Activated T-cell treated with anti-CD3 and anti-CD28 coated beads for 48 hours (primary cell): Measurements from ENCODE around the gene LGR5.
"Not testable (repeated sequence)": the region's sequence is repeated elsewhere in the genome, so short reads cannot be mapped to it uniquely, and the experiment has no call there.

Experiments used
- DNase-seq: peaks from one replicate; pipeline ENCODE4 v3.0.0-alpha.2; 2020; ENCODE audit warnings: low read depth

The LGR5 gene

DNA sequence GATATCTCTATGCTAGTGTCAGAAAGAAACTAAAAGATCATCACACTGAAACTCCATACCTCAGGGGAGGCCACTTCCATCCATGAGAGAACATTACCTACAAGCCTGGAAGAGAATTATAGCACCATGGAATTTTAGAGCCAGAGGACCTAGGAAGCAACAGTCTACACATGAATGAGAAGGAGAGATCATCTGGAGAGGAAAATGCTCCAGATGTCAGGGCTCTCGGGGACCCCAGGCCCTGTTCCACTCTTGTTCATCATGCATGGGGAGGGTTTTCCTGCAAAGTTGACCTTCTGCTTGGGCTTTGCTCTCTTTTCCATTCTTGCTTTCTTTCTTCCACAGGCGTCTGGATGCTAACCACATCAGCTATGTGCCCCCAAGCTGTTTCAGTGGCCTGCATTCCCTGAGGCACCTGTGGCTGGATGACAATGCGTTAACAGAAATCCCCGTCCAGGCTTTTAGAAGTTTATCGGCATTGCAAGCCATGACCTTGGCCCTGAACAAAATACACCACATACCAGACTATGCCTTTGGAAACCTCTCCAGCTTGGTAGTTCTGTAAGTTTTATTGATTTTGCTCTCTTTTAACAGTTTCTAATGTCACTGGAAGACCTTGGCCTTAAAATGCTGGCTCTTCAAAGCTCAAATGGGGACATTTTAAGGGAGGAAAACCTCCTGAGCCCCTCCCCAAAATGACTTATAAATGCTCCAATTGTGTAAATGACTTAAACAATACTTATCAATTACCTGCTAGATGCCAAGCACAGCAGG, 113.3 kb downstream of the LGR5 start:
- DNase-seq, result no peak

DNA sequence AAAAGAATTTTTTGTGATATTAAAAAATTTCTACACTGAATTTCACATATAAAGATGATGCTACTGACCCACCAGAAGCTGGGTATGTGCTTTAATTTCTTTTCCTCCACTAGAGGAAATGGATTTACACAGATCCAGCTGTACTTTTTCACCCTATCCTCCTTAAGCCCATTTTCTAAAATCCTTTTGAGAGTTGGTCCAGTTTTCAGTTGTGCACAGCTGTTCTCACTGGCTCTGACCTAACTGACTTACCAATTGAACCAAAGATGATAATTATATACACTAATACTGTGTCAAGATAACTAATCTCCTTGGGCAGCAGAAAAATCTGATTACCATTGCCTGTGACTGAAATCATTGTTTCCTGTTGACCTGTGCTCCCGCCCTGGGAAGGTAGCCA, 115.6 kb downstream of the LGR5 start:
- DNase-seq, result no peak

DNA sequence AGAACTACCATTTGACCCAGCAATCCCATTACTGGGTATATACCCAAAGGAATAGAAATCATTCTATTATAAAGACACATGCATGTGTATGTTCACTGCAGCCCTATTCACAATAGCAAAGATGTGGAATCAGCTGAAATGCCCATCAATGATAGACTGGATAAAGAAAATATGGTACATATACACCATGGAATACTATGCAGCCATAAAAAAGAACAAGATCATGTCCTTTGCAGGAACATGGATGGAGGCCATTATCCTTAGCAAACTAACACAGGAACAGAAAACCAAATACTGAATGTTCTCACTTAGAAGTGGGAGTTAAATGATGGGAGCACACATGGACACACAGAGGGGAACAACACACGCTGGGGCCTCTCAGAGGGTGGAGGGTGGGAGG, 116.2 kb downstream of the LGR5 start:
- not testable (repeated sequence) for DNase-seq

DNA sequence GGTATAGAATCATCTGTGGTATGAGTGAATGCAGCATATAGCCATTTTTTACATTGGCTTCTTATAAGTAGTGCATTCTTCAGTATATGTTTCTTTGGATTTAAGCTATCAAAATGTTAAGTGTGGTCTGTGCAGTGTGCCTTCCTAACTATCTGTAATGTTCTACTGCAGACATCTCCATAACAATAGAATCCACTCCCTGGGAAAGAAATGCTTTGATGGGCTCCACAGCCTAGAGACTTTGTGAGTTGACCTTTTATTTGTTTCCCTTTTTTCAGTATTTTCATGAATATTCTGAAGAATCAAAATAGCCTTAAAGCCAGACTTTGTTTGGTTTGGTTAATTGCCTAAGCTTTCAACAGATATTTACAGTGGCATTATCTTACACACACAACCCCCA, 116.8 kb downstream of the LGR5 start:
- DNase-seq, result no peak

DNA sequence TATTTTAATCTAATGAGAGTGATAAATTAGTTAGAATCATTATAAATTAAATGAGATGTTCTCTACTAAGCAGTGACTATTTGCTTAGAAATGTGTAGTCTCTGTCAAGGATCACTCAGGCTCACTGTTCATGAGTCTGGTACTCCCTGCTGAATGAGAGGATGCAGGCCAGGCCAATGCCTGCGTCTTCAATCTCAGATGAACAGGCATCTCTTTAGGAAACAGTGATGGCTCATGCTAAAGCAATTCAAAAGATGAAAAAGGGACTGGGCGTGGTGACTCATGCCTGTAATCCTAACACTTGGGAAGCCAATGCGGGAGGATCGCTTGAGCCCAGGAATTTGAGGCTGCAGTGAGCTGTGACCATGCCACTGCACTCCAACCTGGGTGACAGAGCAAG, 117.3 kb downstream of the LGR5 start:
- no peak for DNase-seq

DNA sequence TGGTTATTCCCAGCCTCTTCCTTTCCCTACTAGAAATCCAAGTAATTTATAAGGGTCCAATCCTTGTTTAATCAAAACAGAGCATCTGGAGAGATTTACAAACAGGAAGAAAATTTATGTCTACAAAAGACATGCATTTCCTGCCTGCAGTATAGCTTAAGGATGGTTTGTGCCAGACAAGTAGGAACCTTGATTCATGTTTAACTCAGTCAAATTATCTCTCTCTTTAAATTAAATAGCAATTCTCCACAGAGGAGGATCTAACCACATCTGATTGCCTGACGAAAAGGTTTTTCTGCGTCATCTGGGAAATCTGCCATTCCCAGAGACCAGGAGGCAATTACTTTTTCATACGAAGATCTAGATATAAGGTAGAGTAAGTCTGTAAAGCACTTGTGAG, 118.8 kb downstream of the LGR5 start:
- DNase-seq, result no peak

DNA sequence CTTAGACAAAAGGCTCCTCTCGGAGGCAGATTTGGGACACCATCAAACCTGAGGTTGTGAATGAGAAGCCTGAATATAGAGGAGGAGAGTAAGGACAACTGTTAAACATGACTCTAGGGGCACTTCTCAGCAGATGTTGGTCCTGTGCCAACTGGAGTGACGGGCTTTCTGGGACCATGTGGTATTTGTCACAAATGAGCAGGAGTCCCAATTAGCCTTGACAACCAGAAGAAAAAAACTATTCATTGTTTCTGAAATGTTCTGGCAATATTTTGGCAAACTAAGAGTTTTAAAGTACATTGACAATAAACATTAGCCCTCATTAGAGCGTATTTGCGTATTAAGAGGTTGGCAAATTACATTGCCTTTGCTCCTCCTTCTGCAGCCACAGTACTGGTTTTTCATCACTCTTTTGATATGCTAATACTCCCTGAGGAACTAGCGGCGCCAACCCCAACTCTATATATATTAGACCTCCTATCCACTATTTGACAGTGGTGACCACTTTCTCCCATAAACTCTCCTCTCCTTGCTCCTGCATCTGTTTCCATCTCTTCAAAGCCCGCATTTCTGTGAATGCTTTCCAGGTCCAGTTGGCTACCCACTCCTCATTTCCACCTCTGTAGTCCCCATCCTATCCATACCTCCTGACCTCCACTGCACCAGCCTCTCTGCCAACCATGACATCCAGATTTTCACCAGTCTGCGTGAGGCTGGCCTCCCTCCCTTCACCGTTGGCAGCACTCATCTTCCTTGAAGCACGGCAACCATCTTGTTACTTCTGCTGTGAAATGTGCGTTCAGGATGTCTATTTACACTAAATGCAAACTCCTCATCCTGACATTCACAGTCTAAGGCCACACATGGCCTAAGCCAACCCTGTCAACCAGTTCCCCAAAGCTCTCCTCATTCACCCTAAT, 123.3 kb downstream of the LGR5 start:
- DNase-seq, result no peak

DNA sequence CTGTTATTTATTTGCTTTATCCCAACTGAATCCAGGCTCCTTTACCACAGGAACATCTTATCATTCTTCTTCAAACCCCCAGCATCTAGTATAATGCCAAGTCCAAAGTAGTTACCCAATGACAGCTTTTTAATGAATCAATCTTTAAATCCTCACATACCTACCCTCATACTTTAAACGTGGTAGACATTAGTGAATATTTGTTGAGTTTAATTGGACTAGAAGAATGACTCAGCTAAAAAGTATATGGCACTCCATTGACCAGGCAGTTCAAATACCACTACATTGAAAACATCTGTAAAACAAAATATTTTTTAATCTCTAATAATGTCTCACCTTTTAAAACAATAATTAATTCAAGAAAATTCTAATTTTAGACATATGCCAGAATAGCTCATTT, 125.9 kb downstream of the LGR5 start:
- DNase-seq, result no peak

DNA sequence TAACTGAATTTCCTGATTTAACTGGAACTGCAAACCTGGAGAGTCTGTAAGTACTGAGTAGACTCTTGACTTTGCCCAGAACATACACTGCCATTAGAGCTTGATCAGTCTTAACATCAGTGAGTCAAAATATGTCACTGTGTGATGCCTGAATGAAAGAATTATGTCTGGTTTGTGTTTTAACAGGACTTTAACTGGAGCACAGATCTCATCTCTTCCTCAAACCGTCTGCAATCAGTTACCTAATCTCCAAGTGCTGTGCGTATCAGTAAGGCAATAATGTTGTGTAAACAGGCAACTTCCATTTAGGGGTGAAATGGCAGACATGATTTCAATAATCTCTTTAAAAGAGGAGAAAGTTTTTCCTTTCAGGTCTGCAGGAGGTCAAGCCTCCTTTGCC, 127.1 kb downstream of the LGR5 start:
- no peak for DNase-seq

DNA sequence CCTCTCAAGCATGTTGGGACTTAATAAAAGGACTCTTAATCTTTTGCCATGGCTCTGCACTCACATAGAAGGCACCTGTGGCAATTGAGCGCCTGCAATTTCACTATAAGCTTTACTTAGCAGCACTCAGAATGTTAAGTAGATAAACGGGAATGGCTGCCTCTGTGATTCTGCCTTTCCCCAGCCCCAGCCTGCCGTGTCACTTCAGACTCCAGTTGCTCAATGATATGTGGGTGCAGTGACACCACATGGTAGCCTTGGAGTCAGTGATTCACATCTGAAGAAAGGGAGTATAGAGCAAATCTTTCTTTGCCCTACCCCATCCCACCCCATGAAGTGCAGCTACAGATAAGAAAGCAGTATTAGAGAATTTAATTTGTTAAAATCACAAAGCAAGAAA, 127.9 kb downstream of the LGR5 start:
- DNase-seq, result no peak

DNA sequence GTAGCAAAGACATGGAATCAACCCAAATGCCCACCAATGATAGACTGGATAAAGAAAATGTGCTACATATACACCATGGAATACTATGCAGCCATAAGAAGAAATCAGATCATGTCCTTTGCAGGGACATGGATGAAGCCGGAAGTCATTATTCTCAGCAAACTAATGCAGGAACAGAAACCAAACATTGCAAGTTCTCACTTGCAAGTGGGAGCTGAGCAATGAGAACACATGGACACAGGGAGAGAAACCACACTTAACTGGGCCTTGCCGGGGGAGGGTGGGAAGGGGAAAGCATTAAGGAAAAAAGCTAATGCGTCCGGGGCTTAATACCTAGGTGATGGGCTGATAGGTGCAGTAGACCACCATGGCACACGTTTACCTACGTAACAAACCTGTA, 130.3 kb downstream of the LGR5 start:
- DNase-seq, result not testable (repeated sequence)

DNA sequence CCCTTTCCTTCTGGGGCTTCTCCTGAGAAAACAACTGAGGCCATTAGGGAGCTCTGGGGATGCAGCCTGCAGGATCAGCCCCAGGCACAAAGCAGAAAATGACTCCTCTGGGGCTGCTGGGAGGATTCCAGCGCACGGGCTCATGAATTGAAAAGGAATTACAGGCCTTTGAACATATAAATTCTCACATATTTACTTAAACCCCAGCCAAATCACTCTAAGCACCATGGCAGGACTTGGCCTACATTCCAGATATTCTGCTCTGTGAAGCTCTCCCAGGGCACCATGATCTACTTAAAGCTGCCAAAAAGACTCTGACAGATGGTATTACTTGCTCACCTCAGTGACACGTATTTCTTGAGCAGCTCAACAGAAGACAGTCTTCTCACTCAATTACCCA, 136.9 kb downstream of the LGR5 start:
- no peak for DNase-seq

DNA sequence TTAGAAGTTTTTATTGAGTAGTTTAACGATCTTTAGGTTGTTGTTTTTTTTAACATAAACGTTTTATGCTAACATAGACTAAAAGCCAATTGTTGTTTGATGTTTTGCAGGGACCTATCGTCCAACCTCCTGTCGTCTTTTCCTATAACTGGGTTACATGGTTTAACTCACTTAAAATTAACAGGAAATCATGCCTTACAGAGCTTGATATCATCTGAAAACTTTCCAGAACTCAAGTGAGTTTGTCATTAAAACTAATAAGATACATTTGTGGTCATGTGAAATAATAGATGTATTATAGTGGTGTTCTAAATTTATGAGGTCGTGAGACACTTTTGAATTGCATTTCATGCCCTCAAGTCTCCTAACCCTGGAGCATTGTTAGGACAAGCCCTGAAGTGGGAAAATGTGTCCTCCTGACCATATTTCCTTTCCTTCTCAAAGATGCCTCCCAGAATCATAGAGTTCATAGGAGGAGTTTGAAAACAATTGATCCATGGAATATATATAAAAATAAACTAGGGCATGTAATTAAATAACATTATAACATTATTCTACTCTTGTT, 139.2 kb downstream of the LGR5 start:
- no peak for DNase-seq

DNA sequence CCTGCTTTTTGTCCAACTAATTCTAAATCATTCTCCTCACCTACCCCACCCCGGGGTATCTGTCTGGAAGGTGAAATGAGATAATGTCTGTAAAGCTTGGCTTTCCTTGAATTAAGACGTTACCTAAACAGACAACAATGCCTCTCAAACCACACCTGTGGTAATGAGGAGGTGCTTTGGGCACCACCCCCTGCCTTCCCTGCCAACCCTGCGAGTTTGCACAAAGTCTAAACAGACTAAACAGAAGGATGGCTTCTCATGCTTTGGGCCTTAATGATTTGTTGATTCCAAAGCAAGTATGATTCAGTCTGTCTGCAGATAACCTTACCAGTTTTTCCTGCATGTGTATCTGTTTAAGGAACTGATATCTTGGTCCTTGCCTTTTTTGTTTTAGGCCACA, 141.6 kb downstream of the LGR5 start:
- no peak for DNase-seq

DNA sequence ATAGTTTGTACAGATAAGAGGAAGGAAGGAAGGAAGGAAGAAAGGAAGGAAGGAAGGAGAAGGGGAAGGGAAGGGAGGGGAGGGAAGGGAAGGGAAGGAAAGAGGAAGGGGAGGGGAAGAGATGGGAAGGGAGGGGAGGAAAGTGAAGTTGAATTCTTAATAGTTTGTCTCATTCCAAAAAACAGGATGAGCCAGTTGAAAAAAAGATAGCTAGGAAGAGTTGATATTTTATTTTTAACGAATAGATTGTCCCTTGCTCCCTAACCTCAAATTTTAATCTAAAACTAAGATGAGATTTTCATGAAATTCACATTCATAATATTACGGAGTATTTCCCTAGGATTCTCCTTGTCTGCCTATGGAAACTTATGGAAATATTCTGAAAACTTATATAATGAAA, 143.3 kb downstream of the LGR5 start:
- DNase-seq, result no peak

DNA sequence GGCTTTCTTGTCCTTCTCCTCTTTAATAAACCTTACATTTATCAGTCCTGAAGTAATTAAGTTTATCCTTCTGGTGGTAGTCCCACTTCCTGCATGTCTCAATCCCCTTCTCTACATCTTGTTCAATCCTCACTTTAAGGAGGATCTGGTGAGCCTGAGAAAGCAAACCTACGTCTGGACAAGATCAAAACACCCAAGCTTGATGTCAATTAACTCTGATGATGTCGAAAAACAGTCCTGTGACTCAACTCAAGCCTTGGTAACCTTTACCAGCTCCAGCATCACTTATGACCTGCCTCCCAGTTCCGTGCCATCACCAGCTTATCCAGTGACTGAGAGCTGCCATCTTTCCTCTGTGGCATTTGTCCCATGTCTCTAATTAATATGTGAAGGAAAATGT, 144.8 kb downstream of the LGR5 start:
- no peak for DNase-seq

DNA sequence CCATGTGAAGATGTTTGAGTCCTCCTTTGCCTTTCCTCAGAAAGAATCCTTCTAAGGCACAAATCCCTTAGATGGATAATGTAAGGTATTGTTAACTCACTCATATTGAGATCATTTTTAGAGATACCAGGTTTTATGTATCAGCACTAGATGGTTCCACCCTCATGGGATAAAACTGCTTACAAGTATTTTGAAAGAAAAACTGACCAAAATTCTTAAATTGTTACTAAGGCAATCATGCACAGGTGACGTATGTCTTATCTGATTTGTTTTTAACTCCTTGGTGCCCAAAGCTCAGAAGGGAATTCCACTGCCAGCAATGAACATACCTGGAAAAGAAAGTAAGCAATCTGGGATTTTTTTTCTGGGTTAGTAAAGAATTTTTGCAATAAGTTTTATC, 145.6 kb downstream of the LGR5 start:
- DNase-seq, result no peak

DNA sequence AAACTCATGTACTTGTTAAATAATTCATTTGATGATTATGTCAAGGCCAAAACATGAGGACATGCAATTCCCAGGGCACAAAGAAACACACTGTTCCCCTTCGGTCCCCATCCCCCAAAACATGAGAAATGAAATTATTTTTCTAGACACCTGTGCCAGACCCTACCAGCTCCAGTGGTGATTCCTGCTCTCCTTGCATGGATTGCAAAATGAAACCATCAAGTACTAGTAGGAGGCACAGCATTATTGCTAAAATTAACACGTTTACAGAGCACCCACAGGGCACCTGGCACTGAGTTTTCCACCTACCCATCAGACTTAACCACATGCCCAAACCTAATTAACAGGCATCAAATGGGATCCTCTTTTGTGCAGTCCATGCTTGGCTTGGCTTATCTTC, 147.4 kb downstream of the LGR5 start:
- no peak for DNase-seq

DNA sequence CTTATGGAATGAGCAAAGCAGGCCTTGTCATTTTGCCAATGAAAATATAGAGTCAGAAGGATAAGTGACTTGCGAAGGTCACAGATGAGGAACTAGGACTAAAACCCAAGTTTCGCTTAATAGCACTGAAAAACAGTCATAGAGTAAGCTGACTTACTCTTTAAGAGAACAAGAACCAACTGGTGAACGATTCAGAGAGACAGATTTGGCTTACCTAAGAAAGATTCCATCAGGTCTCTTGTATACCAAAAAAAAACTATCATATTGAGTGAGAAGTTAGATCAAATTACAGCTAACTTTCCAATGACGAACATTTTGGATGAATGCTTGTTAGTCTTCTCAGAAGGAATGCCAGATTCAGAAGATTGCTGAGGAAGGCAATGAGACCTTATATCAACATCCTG, 149.9 kb downstream of the LGR5 start:
- no peak for DNase-seq

DNA sequence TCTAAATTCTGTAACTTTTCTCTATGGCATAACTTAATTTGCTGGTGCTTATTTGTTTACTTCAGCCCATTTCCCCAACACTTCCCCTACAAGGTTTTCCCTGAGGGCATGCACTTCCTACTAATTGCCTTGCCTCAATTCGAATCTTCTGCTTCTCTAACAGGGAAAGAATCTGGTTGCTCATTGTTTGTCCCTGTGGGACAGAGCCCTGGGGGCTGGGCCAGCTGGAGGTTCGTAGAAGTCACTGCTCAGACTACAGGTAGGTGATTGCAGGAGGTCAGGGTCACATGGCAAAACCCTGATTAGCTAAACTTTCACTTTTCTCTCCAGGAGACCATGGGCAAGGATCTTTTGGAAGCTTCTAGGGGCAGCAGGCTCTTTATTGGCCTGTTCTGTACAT, 152.0 kb downstream of the LGR5 start:
- no peak for DNase-seq

DNA sequence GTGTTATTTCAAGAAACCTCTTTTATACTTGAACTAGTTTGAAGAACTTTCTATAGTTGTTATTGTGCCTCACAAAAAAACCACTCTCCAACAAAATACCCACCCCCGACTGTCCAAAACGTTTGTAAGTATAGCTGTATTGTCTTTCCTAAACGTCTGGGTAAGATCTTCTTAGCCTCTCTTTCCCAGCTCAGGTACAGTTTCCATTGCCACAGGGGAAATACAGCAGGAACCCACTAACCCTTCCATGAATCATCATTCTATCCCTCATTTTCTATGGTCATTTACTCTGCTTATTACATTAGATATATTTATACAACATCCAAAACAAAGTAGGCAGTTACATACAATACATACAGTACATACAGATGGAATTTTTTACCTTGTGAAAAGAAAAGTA, 153.2 kb downstream of the LGR5 start:
- no peak for DNase-seq

DNA sequence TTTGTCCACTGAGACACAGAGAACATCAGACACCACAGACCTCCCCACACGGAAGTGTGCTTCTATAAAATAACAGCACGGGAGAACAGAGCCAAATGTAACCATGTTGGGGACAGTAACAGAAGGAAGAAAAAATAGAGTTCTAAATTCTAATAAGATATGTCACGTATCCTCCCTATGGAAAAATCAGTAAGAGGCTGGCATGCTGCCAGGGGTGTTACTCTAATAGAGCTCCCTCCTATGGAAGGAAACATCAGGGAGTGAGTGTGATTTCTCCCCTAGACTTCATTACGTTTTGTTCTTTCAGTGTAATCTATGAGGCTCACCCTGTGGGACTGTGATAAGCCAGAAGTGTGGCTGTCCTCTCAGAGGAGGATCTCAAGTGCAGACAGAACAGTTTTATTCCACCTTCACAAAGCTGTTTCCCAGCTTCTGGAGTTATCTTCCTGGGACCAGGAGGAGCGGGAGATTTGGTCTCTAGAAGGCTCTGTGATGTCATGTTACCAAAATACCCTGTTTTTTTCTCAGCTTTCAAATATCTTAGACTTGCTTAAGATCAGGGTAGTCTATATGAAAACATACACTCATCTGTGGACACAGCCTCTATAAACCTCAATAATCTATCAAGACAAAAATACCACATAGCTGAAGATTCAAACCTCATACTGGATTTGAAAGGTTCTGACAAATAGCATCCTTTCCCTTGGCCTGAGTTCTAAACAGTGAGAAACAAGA, 154.8 kb downstream of the LGR5 start:
- DNase-seq, result no peak
